A673 (cell line): ENCODE measurements around the gene TNFAIP3. TPM values are rescaled to one million over a fixed set of nuclear protein-coding genes. Genes with fewer than 3 reads are reported as not detected.

ENCODE experiments used
- BruUV-seq: library from RNA; stranded (reverse); fragments of 400-500 nt; replicated peaks from 2 replicates; lab custom pipeline; 2021; lab: Mats Ljungman, UMichigan
- CTCF ChIA-PET: fragments of 300-600 bp; sonication (Branson Sonifier 250); formaldehyde crosslinking; loops from one replicate; lab custom pipeline; 2022; ENCODE audit warnings: antibody characterized with exemption; lab: Charles Lee
- POLR2A ChIA-PET: fragments of 300-600 bp; sonication (Branson Sonifier 250); formaldehyde crosslinking; loops from one replicate; lab custom pipeline; 2022; ENCODE audit warnings: antibody characterized with exemption; ENCODE audit not compliant: low non-redundant PET; lab: Charles Lee
- DNase-seq: peaks from one replicate; pipeline ENCODE4 v3.0.0-alpha.2; 2015; ENCODE audit warnings: low spot score
- H3K27ac ChIP-seq: fragments of 200-600 bp; sonication (generic); 2 replicates; pipeline ENCODE4 v1.5.1; 2016; ENCODE audit warnings: mixed run types, low read depth, mild to moderate bottlenecking, mixed read lengths, antibody characterized with exemption, low read length; ENCODE audit not compliant: poor library complexity, severe bottlenecking
- H3K27me3 ChIP-seq: fragments of 200-600 bp; sonication (generic); replicated peaks from 2 replicates; pipeline ENCODE4 v1.6.1; 2017; ENCODE audit warnings: mixed run types, low read depth, mild to moderate bottlenecking, mixed read lengths, antibody characterized with exemption, low read length; ENCODE audit not compliant: insufficient read depth, poor library complexity
- H3K36me3 ChIP-seq: fragments of 200-600 bp; sonication (generic); 2 replicates; pipeline ENCODE4 v1.6.1; 2016; ENCODE audit warnings: mixed run types, mild to moderate bottlenecking, mixed read lengths, antibody characterized with exemption, low read length; ENCODE audit not compliant: insufficient read depth, poor library complexity, severe bottlenecking
- H3K4me1 ChIP-seq: fragments of 200-600 bp; sonication (generic); 2 replicates; pipeline ENCODE4 v1.6.1; 2017; ENCODE audit warnings: mixed run types, mild to moderate bottlenecking, mixed read lengths, antibody characterized with exemption, low read length; ENCODE audit not compliant: insufficient read depth, poor library complexity, severe bottlenecking
- H3K4me3 ChIP-seq: fragments of 200-600 bp; sonication (generic); 2 replicates; pipeline ENCODE4 v1.5.1; 2016; ENCODE audit warnings: low read depth, mixed run types, mild to moderate bottlenecking, mixed read lengths, low read length; ENCODE audit not compliant: poor library complexity, severe bottlenecking
- H3K9me3 ChIP-seq: fragments of 200-600 bp; sonication (generic); 2 replicates; pipeline ENCODE4 v1.6.1; 2016; ENCODE audit warnings: mixed run types, low read depth, mild to moderate bottlenecking, mixed read lengths, antibody characterized with exemption, low read length; ENCODE audit not compliant: poor library complexity, severe bottlenecking
- EZH2 ChIP-seq: fragments of 200-600 bp; sonication (generic); IDR thresholded peaks from 2 replicates; pipeline ENCODE4 v1.6.1; 2017; ENCODE audit warnings: borderline replicate concordance, low read depth, mild to moderate bottlenecking, mixed read lengths, antibody characterized with exemption, low read length; ENCODE audit not compliant: poor library complexity, severe bottlenecking
- intact Hi-C: fragments of 100-400 bp; cut with micrococcal nuclease; formaldehyde crosslinking; loops from one replicate; pipeline ENCODE4 v1.10.0; 2022; ENCODE audit not compliant: unreplicated experiment
- total RNA-seq: library from RNA; stranded (reverse); gene quantifications from 2 replicates; pipeline ENCODE4 v1.2.3, GENCODE V29; 2021
- TF ChIP-seq, protein P1 (sequence below): fragments of 300-800, 200-600 bp; sonication (generic); conservative IDR thresholded peaks from 2 replicates; pipeline ENCODE4 v1.5.1; 2017; ENCODE audit warnings: low read depth, mild to moderate bottlenecking, antibody characterized with exemption, low read length, moderate library complexity, mixed read lengths

TNFAIP3 gene
- total RNA-seq, 1 experiment from 2014 or later = 12.7 TPM

GRCh38 chr6:137823826-137824555 is 43.1 kb upstream of the TNFAIP3 start:
- Histone ChIP-seq H3K4me1 (peaks cover 7% of the 10 kb centered on the region), H3K4me3 (no peak overlapping the region), H3K27ac (no peak overlapping the region), H3K36me3 (no peaks in the 10 kb centered on the region), H3K9me3 (no peaks in the 10 kb centered on the region), H3K27me3 (peaks cover 9% of the 10 kb centered on the region)
- DNase-seq = peak; percentile 15
- ChIA-PET CTCF (no interaction called here), POLR2A (no interaction called here)
- intact Hi-C loops = no loop called here
- BruUV-seq = no TSS peak
- no peak for TF ChIP-seq EZH2
- TF ChIP-seq, protein P1, sequence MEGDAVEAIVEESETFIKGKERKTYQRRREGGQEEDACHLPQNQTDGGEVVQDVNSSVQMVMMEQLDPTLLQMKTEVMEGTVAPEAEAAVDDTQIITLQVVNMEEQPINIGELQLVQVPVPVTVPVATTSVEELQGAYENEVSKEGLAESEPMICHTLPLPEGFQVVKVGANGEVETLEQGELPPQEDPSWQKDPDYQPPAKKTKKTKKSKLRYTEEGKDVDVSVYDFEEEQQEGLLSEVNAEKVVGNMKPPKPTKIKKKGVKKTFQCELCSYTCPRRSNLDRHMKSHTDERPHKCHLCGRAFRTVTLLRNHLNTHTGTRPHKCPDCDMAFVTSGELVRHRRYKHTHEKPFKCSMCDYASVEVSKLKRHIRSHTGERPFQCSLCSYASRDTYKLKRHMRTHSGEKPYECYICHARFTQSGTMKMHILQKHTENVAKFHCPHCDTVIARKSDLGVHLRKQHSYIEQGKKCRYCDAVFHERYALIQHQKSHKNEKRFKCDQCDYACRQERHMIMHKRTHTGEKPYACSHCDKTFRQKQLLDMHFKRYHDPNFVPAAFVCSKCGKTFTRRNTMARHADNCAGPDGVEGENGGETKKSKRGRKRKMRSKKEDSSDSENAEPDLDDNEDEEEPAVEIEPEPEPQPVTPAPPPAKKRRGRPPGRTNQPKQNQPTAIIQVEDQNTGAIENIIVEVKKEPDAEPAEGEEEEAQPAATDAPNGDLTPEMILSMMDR = no peak

DNA sequence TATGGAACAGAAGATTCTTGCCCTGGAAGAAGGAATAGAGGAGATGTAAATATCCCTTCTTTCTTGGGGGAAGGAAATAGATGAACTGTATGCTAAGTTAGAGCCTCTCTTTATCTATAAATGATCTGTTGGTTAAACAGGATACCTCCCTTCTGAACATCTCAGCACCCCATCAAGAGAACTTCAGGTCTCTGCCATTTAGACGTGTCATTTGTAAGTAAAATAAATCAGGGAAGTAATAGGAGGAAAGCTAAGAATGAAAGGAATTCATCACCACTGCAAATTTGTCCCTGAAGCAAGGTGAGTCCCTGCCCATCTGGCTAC is 42.5 kb upstream of the TNFAIP3 start:
- POLR2A ChIA-PET = no interaction called here
- no peaks in the 10 kb centered on the region for H3K36me3 ChIP-seq
- CTCF ChIA-PET = no interaction called here
- intact Hi-C loops = no loop called here
- H3K9me3 ChIP-seq = no peaks in the 10 kb centered on the region
- no peak overlapping the region for H3K27ac ChIP-seq
- no peak for TF ChIP-seq EZH2
- TF ChIP-seq, protein P1 = no peak
- peaks cover 9% of the 10 kb centered on the region for H3K27me3 ChIP-seq
- no TSS peak for BruUV-seq
- no peak for DNase-seq
- no peak overlapping the region for H3K4me3 ChIP-seq
- peaks cover 7% of the 10 kb centered on the region for H3K4me1 ChIP-seq

DNA sequence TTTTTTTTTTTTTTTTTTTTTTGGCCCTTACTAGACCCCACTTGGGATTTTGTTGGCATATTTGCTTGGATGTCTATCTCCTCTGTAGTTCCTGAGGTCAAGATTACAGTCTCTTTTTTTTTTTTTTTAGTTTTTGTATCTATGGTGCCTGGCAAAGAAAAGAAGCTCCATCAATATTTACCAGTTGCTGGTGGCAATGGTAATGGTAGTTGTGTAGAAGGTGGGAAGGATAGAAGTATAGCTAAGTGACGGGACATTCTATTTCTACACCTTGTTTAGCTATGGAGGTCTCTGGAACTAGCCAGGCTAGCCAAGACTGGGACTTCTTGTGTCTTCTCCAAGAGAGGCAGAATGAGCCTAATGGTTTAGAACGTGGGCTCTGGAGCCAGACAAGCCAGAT is 42.2 kb upstream of the TNFAIP3 start:
- Histone ChIP-seq H3K27ac (no peak overlapping the region), H3K9me3 (no peaks in the 10 kb centered on the region), H3K27me3 (peaks cover 7% of the 10 kb centered on the region), H3K36me3 (no peaks in the 10 kb centered on the region), H3K4me3 (no peak overlapping the region), H3K4me1 (peaks cover 7% of the 10 kb centered on the region)
- CTCF ChIA-PET = no interaction called here
- TF ChIP-seq, protein P1 = no peak
- no peak for TF ChIP-seq EZH2
- BruUV-seq = no TSS peak
- intact Hi-C loops = no loop called here
- POLR2A ChIA-PET = no interaction called here
- no peak for DNase-seq
